KMS-11 (cell line): Measurements from ENCODE around the gene GSE1.
A peak's percentile ranks its signal among the peaks of the same experiment; 100 is the strongest.

Experiments
- H2AFZ ChIP-seq: fragments of 200-600 bp; sonication (generic); 2 replicates; pipeline ENCODE4 v1.6.1; 2016; ENCODE audit warnings: antibody characterized with exemption, mixed run types, low read depth
- H3K27ac ChIP-seq: fragments of 200-600 bp; sonication (generic); 2 replicates; pipeline ENCODE4 v1.6.1; 2016; ENCODE audit warnings: mild to moderate bottlenecking, mixed run types
- H3K27me3 ChIP-seq: fragments of 200-600 bp; sonication (generic); 2 replicates; pipeline ENCODE4 v1.6.1; 2017; ENCODE audit warnings: mild to moderate bottlenecking, low read depth, mixed run types, moderate library complexity; ENCODE audit not compliant: insufficient read depth
- H3K36me3 ChIP-seq: fragments of 200-600 bp; sonication (generic); 2 replicates; pipeline ENCODE4 v1.6.1; 2017; ENCODE audit warnings: mild to moderate bottlenecking, mixed run types; ENCODE audit not compliant: insufficient read depth
- H3K4me1 ChIP-seq: fragments of 200-600 bp; sonication (generic); 2 replicates; pipeline ENCODE4 v1.6.1; 2016; ENCODE audit warnings: mild to moderate bottlenecking, low read depth, mixed run types; ENCODE audit not compliant: poor library complexity, severe bottlenecking
- H3K4me2 ChIP-seq: fragments of 200-600 bp; sonication (generic); 2 replicates; pipeline ENCODE4 v1.7.0; 2016; ENCODE audit warnings: mild to moderate bottlenecking, mixed run types
- H3K4me3 ChIP-seq: fragments of 200-600 bp; sonication (generic); IDR thresholded peaks from 2 replicates; pipeline ENCODE4 v1.6.1; 2017; ENCODE audit warnings: low read depth, low read length, mixed read lengths; ENCODE audit not compliant: insufficient read depth
- H3K79me2 ChIP-seq: fragments of 200-600 bp; sonication (generic); 2 replicates; pipeline ENCODE4 v1.6.1; 2016; ENCODE audit warnings: low read depth, mixed run types; ENCODE audit not compliant: insufficient read depth
- H3K9ac ChIP-seq: fragments of 200-600 bp; sonication (generic); 2 replicates; pipeline ENCODE4 v1.6.1; 2016; ENCODE audit warnings: mild to moderate bottlenecking, mixed run types
- H4K20me1 ChIP-seq: fragments of 200-600 bp; sonication (generic); 2 replicates; pipeline ENCODE4 v1.6.1; 2016; ENCODE audit warnings: mild to moderate bottlenecking, mixed run types; ENCODE audit not compliant: insufficient read depth
- TF ChIP-seq, protein P1 (sequence below): fragments of 200-600 bp; sonication (generic); conservative IDR thresholded peaks from 2 replicates; pipeline ENCODE4 v1.6.1; 2017; ENCODE audit warnings: low read depth, mild to moderate bottlenecking, antibody characterized with exemption, low read length, moderate library complexity, mixed read lengths

The GSE1 gene

DNA sequence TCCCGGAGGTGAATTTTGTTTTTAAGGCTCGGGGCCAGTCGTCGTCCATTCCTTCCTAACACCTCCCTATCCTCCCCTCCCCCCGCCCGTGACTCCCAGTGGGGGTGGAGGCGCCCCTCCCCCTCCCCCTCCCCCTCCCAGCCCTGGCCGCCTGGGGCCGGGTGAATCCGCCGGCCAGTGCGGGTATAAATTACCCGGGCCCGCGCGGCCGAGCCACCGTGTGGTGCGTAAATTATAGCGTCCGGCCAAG is 2.0 kb upstream of the GSE1 start:
- H3K4me1 ChIP-seq = peaks cover 30% of the 10 kb centered on the region
- H3K79me2 ChIP-seq = peaks cover 21% of the 10 kb centered on the region; the same call in 1 of the 2 replicates
- H3K4me2 ChIP-seq = peak overlapping the region; percentile 74
- peaks cover 33% of the 10 kb centered on the region; the same call in 1 of the 2 replicates for H3K27me3 ChIP-seq
- no peaks in the 10 kb centered on the region for H3K36me3 ChIP-seq
- no peaks in the 10 kb centered on the region; the same call in 1 of the 2 replicates for H4K20me1 ChIP-seq
- H3K9ac ChIP-seq = peak overlapping the region; percentile 76
- peak overlapping the region; percentile 65 for H3K27ac ChIP-seq
- no peak overlapping the region for H3K4me3 ChIP-seq
- H2AFZ ChIP-seq = peak overlapping the region; percentile 71; the same call in 1 of the 2 replicates
- TF ChIP-seq, protein P1, sequence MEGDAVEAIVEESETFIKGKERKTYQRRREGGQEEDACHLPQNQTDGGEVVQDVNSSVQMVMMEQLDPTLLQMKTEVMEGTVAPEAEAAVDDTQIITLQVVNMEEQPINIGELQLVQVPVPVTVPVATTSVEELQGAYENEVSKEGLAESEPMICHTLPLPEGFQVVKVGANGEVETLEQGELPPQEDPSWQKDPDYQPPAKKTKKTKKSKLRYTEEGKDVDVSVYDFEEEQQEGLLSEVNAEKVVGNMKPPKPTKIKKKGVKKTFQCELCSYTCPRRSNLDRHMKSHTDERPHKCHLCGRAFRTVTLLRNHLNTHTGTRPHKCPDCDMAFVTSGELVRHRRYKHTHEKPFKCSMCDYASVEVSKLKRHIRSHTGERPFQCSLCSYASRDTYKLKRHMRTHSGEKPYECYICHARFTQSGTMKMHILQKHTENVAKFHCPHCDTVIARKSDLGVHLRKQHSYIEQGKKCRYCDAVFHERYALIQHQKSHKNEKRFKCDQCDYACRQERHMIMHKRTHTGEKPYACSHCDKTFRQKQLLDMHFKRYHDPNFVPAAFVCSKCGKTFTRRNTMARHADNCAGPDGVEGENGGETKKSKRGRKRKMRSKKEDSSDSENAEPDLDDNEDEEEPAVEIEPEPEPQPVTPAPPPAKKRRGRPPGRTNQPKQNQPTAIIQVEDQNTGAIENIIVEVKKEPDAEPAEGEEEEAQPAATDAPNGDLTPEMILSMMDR = no peak

- Histone ChIP-seq H2AFZ (peak overlapping the region; percentile 71), H3K36me3 (no peaks in the 10 kb centered on the region), H3K27ac (peak overlapping the region; percentile 65), H4K20me1 (no peaks in the 10 kb centered on the region; the same call in 1 of the 2 replicates), H3K4me3 (no peak overlapping the region), H3K79me2 (peaks cover 26% of the 10 kb centered on the region), H3K9ac (peak overlapping the region; percentile 76), H3K4me1 (peaks cover 31% of the 10 kb centered on the region), H3K4me2 (peak overlapping the region; percentile 74), H3K27me3 (peaks cover 29% of the 10 kb centered on the region; the same call in 1 of the 2 replicates)
- TF ChIP-seq, protein P1 = no peak
Observed at GRCh38 chr16:85611444-85612190, 1.5 kb upstream of the GSE1 start.

DNA sequence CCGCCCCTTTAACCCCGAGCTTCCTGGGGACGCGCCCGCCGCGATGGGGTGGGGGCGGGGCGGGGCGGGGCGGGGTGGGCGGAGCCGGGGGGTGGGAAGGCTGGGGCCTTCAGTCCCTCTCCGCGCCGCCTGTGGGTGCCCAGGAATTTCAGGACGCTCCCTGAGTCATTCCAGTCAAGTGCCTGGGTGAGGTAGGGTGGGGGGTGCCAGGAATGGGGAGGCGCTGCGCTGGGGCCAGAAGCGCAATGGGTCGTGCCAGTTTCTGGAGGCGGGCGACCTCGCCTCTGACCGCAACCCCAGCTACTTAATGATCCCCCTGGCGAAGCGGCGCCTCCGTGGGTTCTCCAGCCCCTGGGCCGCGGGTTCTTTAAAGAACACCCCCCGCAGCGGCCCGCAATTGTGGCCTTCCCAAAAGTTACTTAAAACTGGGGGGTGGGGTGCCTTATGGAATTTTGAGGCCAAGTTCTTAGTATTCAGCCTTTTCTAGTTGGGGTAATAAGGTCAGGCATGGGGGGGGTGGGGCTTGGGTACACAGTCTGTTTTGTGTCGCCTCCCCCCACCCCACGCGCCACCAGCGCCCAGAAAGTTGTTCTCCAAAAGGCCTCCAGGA is 826 bp upstream of the GSE1 start:
- Histone ChIP-seq H3K27me3 (peaks cover 25% of the 10 kb centered on the region; the same call in 1 of the 2 replicates), H4K20me1 (no peaks in the 10 kb centered on the region; the same call in 1 of the 2 replicates), H3K79me2 (peaks cover 32% of the 10 kb centered on the region), H3K27ac (peak overlapping the region; percentile 84), H3K36me3 (no peaks in the 10 kb centered on the region), H3K4me3 (no peak overlapping the region), H3K4me1 (peaks cover 31% of the 10 kb centered on the region), H3K4me2 (peak overlapping the region; percentile 84), H2AFZ (peak overlapping the region; percentile 78), H3K9ac (peak overlapping the region; percentile 81)
- TF ChIP-seq, protein P1 = no peak

- TF ChIP-seq, protein P1 = no peak
- H4K20me1 ChIP-seq = no peaks in the 10 kb centered on the region; the same call in 1 of the 2 replicates
- H3K4me1 ChIP-seq = peaks cover 31% of the 10 kb centered on the region
- H3K9ac ChIP-seq = peak overlapping the region; percentile 81; the same call in 1 of the 2 replicates
- H3K36me3 ChIP-seq = no peaks in the 10 kb centered on the region
- H3K4me2 ChIP-seq = peak overlapping the region; percentile 66
- H3K79me2 ChIP-seq = peaks cover 44% of the 10 kb centered on the region
- peaks cover 10% of the 10 kb centered on the region; the same call in 1 of the 2 replicates for H3K27me3 ChIP-seq
- H3K4me3 ChIP-seq = no peak overlapping the region
- H3K27ac ChIP-seq = peak overlapping the region; percentile 84
- H2AFZ ChIP-seq = peak overlapping the region; percentile 66
Observed at GRCh38 chr16:85613604-85614337, 649 bp downstream of the GSE1 start.
